GM23338 (cell line): ENCODE data around the gene TENT4A. TPM values are rescaled to one million over a fixed set of nuclear protein-coding genes. Genes with fewer than 3 reads are reported as not detected.
A peak's percentile ranks its signal among the peaks of the same experiment; 100 is the strongest.

Source experiments
- ATAC-seq: fragments of 200-7000 bp; cut with Tn5 transposase; 3 replicates; pipeline ENCODE4 v1.9.1; 2020
- DNase-seq: peaks from one replicate; pipeline ENCODE4 v3.0.0-alpha.2; 2015; ENCODE audit warnings: low spot score
- H2AFZ ChIP-seq: fragments of 200-600 bp; sonication (generic); 2 replicates; pipeline ENCODE4 v1.8.0; 2016; ENCODE audit warnings: antibody characterized with exemption, mild to moderate bottlenecking, moderate library complexity
- H3F3A ChIP-seq: fragments of 200-600 bp; sonication (generic); replicated peaks from 2 replicates; pipeline ENCODE4 v1.8.0; 2017; ENCODE audit warnings: antibody characterized with exemption, mixed run types, low read depth
- H3K27ac ChIP-seq: fragments of 200-600 bp; sonication (generic); 2 replicates; pipeline ENCODE4 v1.6.1; 2016; ENCODE audit warnings: low read depth
- H3K27me3 ChIP-seq: fragments of 200-600 bp; sonication (generic); 2 replicates; pipeline ENCODE4 v1.8.0; 2016; ENCODE audit warnings: mild to moderate bottlenecking, mixed run types, moderate library complexity; ENCODE audit not compliant: insufficient read depth
- H3K36me3 ChIP-seq: fragments of 200-600 bp; sonication (generic); 2 replicates; pipeline ENCODE4 v1.8.0; 2016; ENCODE audit warnings: mild to moderate bottlenecking; ENCODE audit not compliant: insufficient read depth
- H3K4me1 ChIP-seq: fragments of 200-600 bp; sonication (generic); 2 replicates; pipeline ENCODE4 v1.8.0; 2016; ENCODE audit warnings: mild to moderate bottlenecking, moderate library complexity; ENCODE audit not compliant: insufficient read depth
- H3K4me2 ChIP-seq: fragments of 200-600 bp; sonication (generic); 2 replicates; pipeline ENCODE4 v1.7.1; 2017; ENCODE audit warnings: mixed run types
- H3K4me3 ChIP-seq: fragments of 200-600 bp; sonication (generic); 2 replicates; pipeline ENCODE4 v1.6.1; 2016; ENCODE audit warnings: mixed run types
- H3K79me2 ChIP-seq: fragments of 200-600 bp; sonication (generic); replicated peaks from 2 replicates; pipeline ENCODE4 v1.8.0; 2017; ENCODE audit warnings: mild to moderate bottlenecking; ENCODE audit not compliant: insufficient read depth
- H3K9me2 ChIP-seq: fragments of 200-600 bp; sonication (generic); 2 replicates; pipeline ENCODE4 v1.8.0; 2017; ENCODE audit not compliant: insufficient read depth
- H4K20me1 ChIP-seq: fragments of 200-600 bp; sonication (generic); replicated peaks from 2 replicates; pipeline ENCODE4 v1.8.0; 2017; ENCODE audit warnings: mild to moderate bottlenecking; ENCODE audit not compliant: insufficient read depth
- H3K27ac Mint-ChIP-seq: 2 replicates; pipeline ENCODE4 v1.8.0; 2020; ENCODE audit warnings: inconsistent platforms, mild to moderate bottlenecking, moderate library complexity, mixed read lengths
- H3K27me3 Mint-ChIP-seq: 3 replicates; pipeline ENCODE4 v1.8.0; 2022; ENCODE audit warnings: low read depth, mild to moderate bottlenecking, moderate library complexity, mixed read lengths, inconsistent platforms; ENCODE audit not compliant: insufficient read depth, poor library complexity
- H3K36me3 Mint-ChIP-seq: 3 replicates; pipeline ENCODE4 v1.8.0; 2021; ENCODE audit warnings: low read depth, mild to moderate bottlenecking, inconsistent platforms, moderate library complexity, mixed read lengths
- H3K4me1 Mint-ChIP-seq: 3 replicates; pipeline ENCODE4 v1.8.0; 2020; ENCODE audit warnings: mild to moderate bottlenecking, inconsistent platforms, mixed read lengths
- H3K4me3 Mint-ChIP-seq: 3 replicates; pipeline ENCODE4 v1.8.0; 2021; ENCODE audit warnings: moderate library complexity, mild to moderate bottlenecking, inconsistent platforms, mixed read lengths
- H3K9me3 Mint-ChIP-seq: 3 replicates; pipeline ENCODE4 v1.8.0; 2020; ENCODE audit warnings: moderate library complexity, mild to moderate bottlenecking, inconsistent platforms, mixed read lengths
- CTCF ChIP-seq, 2 experiments: fragments of 200-600 bp in 1 of 2; sonication (generic) in 1 of 2; conservative IDR thresholded peaks; 2 replicates each; pipeline versions ENCODE4 v1.5.1 to v1.6.1; 2016 to 2017; ENCODE audit warnings: antibody characterized with exemption in 2 of 2, low read depth in 2 of 2, mild to moderate bottlenecking in 2 of 2, moderate library complexity in 1 of 2
- ETS1 ChIP-seq: IDR thresholded peaks from 2 replicates; pipeline ENCODE4 v1.6.1; 2016; ENCODE audit warnings: antibody characterized with exemption
- JUNB ChIP-seq: IDR thresholded peaks from one replicate; pipeline ENCODE4 v1.6.1; 2016; ENCODE audit warnings: antibody characterized with exemption; ENCODE audit not compliant: unreplicated experiment
- POLR2AphosphoS5 ChIP-seq: IDR thresholded peaks from 2 replicates; pipeline ENCODE4 v1.6.1; 2016; ENCODE audit warnings: antibody characterized with exemption, low read depth
- REST ChIP-seq: IDR thresholded peaks from one replicate; pipeline ENCODE4 v1.6.1; 2018; ENCODE audit warnings: antibody characterized with exemption; ENCODE audit not compliant: unreplicated experiment
- ZNF114 ChIP-seq: fragments of 250-450 bp; sonication (Bioruptor Pico); IDR thresholded peaks from 2 replicates; pipeline ENCODE4 v1.5.0; 2020; ENCODE audit warnings: mild to moderate bottlenecking, moderate library complexity
- polyA plus RNA-seq: library from polyadenylated mRNA; unstranded; fragments of >200 nt; fragmentation: Nextera tagmentation; extraction: Ambion mirVana; gene quantifications from 2 replicates; pipeline ENCODE4 v1.2.1, GENCODE V29; 2016
- total RNA-seq: library from RNA; depleted of rRNA; stranded (reverse); fragments of >200 nt; shearing (Covaris generic); gene quantifications from 2 replicates; pipeline ENCODE4 v1.2.3, GENCODE V29; 2014

Gene TENT4A
- total and polyA plus RNA-seq, 2 experiments from 2014 or later: 5.3 to 24.0 TPM

- no peak for TF ChIP-seq REST
- no peak for TF ChIP-seq JUNB
- no peak for TF ChIP-seq POLR2AphosphoS5
- no peak for TF ChIP-seq CTCF (conservative IDR thresholded peaks at IDR 0.05; ENCODE audit: low read depth in 2 of 2)
These were observed 26.7 kb upstream of the TENT4A start (continued) for GRCh38 chr5:6686501-6686900.

- Mint-ChIP-seq H3K4me1 (peaks cover 6% of the 10 kb centered on the region), H3K4me3 (peak overlapping the region; percentile 48), H3K27ac (no peak overlapping the region), H3K27me3 (peaks cover 10% of the 10 kb centered on the region), H3K36me3 (no peaks in the 10 kb centered on the region), H3K9me3 (no peaks in the 10 kb centered on the region)
- Histone ChIP-seq H4K20me1 (no peaks in the 10 kb centered on the region; the same call in 1 of the 2 replicates), H3K79me2 (no peaks in the 10 kb centered on the region), H3K36me3 (no peaks in the 10 kb centered on the region), H3K4me3 (peak overlapping the region; percentile 52), H2AFZ (no peak overlapping the region; the same call in 1 of the 2 replicates), H3F3A (no peaks in the 10 kb centered on the region), H3K9me2 (no peaks in the 10 kb centered on the region), H3K4me1 (no peaks in the 10 kb centered on the region), H3K27me3 (peaks cover 9% of the 10 kb centered on the region; the same call in 1 of the 2 replicates), H3K4me2 (peak overlapping the region; percentile 56), H3K27ac (no peak overlapping the region)
- ATAC-seq (peak; percentile 97), DNase-seq (peak; percentile 88)
- TF ChIP-seq ZNF114 (CRISPR knock-in tag): no peak
- TF ChIP-seq CTCF (conservative IDR thresholded peaks at IDR 0.05; ENCODE audit: low read depth in 2 of 2): no peak
- TF ChIP-seq ETS1: no peak
- TF ChIP-seq REST: peak; percentile 81
These were observed 26.3 kb upstream of the TENT4A start for GRCh38 chr5:6686915-6687409.
